Panc1 (cell line): Measurements from ENCODE around the gene SIAE.

Experiments used
- TF ChIP-seq, protein P1 (sequence below): fragments of 450-650 bp; IDR thresholded peaks from 2 replicates; pipeline ENCODE4 v1.5.1; 2017; ENCODE audit warnings: mild to moderate bottlenecking
- TF ChIP-seq, protein P2 (sequence below), 2 experiments: IDR thresholded peaks; 2 replicates each; pipeline ENCODE4 v1.6.1; 2011 to 2012; ENCODE audit warnings: low read depth in 2 of 2, control low read depth in 1 of 2, low read length in 1 of 2, mild to moderate bottlenecking in 1 of 2, moderate library complexity in 1 of 2; ENCODE audit not compliant: insufficient read depth in 1 of 2

DNA sequence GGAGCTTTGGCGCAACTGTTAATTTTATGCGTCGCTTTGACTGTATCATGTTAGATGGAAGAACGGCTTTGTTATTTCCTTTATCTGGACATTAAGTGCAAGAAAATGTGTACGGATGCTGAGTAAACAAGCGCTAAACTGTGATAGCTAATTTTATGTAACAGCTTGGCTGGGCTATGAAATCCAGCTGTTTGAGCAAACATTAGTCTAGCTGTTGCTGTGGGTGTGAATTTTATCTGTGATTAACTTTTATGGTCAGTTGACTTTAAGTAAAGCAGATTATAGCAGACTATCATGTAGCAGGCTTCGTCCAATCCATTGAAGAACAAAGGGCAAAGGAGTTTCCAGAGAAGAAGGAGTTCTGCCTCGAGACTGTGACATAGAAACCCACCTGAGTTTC lies 89.8 kb downstream of the SIAE start:
- TF ChIP-seq, protein P1, sequence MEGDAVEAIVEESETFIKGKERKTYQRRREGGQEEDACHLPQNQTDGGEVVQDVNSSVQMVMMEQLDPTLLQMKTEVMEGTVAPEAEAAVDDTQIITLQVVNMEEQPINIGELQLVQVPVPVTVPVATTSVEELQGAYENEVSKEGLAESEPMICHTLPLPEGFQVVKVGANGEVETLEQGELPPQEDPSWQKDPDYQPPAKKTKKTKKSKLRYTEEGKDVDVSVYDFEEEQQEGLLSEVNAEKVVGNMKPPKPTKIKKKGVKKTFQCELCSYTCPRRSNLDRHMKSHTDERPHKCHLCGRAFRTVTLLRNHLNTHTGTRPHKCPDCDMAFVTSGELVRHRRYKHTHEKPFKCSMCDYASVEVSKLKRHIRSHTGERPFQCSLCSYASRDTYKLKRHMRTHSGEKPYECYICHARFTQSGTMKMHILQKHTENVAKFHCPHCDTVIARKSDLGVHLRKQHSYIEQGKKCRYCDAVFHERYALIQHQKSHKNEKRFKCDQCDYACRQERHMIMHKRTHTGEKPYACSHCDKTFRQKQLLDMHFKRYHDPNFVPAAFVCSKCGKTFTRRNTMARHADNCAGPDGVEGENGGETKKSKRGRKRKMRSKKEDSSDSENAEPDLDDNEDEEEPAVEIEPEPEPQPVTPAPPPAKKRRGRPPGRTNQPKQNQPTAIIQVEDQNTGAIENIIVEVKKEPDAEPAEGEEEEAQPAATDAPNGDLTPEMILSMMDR = no peak
- TF ChIP-seq, protein P2, sequence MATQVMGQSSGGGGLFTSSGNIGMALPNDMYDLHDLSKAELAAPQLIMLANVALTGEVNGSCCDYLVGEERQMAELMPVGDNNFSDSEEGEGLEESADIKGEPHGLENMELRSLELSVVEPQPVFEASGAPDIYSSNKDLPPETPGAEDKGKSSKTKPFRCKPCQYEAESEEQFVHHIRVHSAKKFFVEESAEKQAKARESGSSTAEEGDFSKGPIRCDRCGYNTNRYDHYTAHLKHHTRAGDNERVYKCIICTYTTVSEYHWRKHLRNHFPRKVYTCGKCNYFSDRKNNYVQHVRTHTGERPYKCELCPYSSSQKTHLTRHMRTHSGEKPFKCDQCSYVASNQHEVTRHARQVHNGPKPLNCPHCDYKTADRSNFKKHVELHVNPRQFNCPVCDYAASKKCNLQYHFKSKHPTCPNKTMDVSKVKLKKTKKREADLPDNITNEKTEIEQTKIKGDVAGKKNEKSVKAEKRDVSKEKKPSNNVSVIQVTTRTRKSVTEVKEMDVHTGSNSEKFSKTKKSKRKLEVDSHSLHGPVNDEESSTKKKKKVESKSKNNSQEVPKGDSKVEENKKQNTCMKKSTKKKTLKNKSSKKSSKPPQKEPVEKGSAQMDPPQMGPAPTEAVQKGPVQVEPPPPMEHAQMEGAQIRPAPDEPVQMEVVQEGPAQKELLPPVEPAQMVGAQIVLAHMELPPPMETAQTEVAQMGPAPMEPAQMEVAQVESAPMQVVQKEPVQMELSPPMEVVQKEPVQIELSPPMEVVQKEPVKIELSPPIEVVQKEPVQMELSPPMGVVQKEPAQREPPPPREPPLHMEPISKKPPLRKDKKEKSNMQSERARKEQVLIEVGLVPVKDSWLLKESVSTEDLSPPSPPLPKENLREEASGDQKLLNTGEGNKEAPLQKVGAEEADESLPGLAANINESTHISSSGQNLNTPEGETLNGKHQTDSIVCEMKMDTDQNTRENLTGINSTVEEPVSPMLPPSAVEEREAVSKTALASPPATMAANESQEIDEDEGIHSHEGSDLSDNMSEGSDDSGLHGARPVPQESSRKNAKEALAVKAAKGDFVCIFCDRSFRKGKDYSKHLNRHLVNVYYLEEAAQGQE (IDR thresholded peaks at IDR 0.05; ENCODE audit: insufficient read depth in 1 of 2, low read depth in 2 of 2, low read length in 1 of 2) = no peak
